PC-9 (cell line): ENCODE results near the gene ZMYM4.

Experiments
- CTCF ChIP-seq: fragments of 200-600 bp; sonication (generic); conservative IDR thresholded peaks from 2 replicates; pipeline ENCODE4 v1.6.1; 2017; ENCODE audit warnings: mixed run types, antibody characterized with exemption, mild to moderate bottlenecking, moderate library complexity
- EZH2 ChIP-seq: fragments of 200-600 bp; sonication (generic); IDR thresholded peaks from 2 replicates; pipeline ENCODE4 v1.8.0; 2017; ENCODE audit warnings: antibody characterized with exemption, low read depth

GRCh38 chr1:35436078-35436477 is 167.6 kb downstream of the ZMYM4 start:
- no peak for TF ChIP-seq CTCF
- no peak for TF ChIP-seq EZH2
